A549 treated with GW870086 at 1 μM for 4 hours (cell line): Measurements from ENCODE around the gene KIRREL1. TPM values are rescaled to one million over a fixed set of nuclear protein-coding genes. Genes with fewer than 3 reads are reported as not detected.

Experiments
- total RNA-seq: library from RNA; stranded (reverse); fragments of 200-300 nt; extraction: Qiagen RNA extraction; gene quantifications from 5 replicates; pipeline ENCODE4 v1.2.3, GENCODE V29; 2022; ENCODE audit warnings: low read depth

Gene KIRREL1
- total RNA-seq = 18.6 to 31.5 TPM (median 26.4 TPM) in 5 replicates

GRCh38 chr1:157993147-157993917 is at the start of gene KIRREL1:
KIRREL1 (plus strand) TSS chr1:157993645; CDS start chr1:157993677, 32 bp downstream.

Other genes starting within 250 kb of the KIRREL1 start
- gene FCRL2, start 216.5 kb upstream of the KIRREL1 start, total RNA-seq = not detected in 5 replicates
- gene FCRL1, start 173.5 kb upstream of the KIRREL1 start, total RNA-seq = not detected in 5 replicates
- gene CD5L, start 151.8 kb upstream of the KIRREL1 start, total RNA-seq = not detected in 5 replicates
- 0.10 TPM in 1 of 5 replicates, not detected in the others for gene CD1D, start 187.2 kb downstream of the KIRREL1 start, total RNA-seq